ENCODE data around the gene CLSTN2. TPM values are rescaled to one million over a fixed set of nuclear protein-coding genes. Genes with fewer than 3 reads are reported as not detected.
A peak's percentile ranks its signal among the peaks of the same experiment; 100 is the strongest.

The CLSTN2 gene
- total RNA-seq, 1 donor from 2014 or later: 9.7 TPM

DNA sequence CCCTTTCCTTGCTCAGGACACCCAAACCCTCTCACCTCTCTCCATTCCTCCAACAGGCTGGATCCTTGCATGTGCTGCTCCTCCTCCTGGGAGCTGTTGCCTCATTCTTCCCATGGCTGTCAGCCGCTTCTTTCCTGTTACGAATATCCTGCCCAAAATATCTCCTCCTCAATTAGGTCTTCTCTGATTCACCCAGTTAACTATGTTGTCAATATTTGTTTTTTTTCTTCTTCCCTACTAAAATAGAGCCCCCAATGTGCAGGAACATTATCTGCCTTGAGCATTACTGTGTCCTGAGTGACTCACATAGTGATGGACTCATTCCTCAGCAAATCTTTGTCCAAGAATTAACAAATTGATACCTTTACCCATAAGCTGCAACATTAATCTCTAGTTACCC lies 357.2 kb downstream of the CLSTN2 start:
- peak; percentile 25 for DNase-seq (ENCODE audit: low read depth)
- H3K4me3 ChIP-seq (ENCODE audit: low read depth, low read length): no peak overlapping the region
- TF ChIP-seq, protein P1, sequence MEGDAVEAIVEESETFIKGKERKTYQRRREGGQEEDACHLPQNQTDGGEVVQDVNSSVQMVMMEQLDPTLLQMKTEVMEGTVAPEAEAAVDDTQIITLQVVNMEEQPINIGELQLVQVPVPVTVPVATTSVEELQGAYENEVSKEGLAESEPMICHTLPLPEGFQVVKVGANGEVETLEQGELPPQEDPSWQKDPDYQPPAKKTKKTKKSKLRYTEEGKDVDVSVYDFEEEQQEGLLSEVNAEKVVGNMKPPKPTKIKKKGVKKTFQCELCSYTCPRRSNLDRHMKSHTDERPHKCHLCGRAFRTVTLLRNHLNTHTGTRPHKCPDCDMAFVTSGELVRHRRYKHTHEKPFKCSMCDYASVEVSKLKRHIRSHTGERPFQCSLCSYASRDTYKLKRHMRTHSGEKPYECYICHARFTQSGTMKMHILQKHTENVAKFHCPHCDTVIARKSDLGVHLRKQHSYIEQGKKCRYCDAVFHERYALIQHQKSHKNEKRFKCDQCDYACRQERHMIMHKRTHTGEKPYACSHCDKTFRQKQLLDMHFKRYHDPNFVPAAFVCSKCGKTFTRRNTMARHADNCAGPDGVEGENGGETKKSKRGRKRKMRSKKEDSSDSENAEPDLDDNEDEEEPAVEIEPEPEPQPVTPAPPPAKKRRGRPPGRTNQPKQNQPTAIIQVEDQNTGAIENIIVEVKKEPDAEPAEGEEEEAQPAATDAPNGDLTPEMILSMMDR (conservative IDR thresholded peaks at IDR 0.05; ENCODE audit: low read depth, low read length): no peak

DNA sequence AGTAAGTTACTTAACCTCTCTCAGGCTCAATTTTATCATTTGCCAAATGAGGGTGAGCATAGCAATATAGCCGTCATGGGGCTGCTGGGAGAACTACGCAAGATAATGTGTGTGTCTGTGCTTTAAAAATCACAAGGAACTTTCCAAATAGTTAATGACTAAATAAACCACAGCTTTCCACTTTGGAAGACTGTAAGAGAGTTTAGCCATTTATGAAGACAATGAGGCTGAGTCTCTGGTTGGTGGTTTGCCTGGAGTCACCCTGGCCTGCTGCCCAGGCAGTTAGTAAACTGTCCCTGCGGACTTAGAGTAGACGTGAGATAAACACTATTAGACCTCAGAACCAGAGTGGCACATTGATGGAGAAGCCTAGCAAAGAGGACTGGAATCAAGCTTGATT lies 357.7 kb downstream of the CLSTN2 start:
- peak; percentile 66 for DNase-seq (ENCODE audit: low read depth)
- no peak overlapping the region for H3K4me3 ChIP-seq (ENCODE audit: low read depth, low read length)
- TF ChIP-seq, protein P1 (conservative IDR thresholded peaks at IDR 0.05; ENCODE audit: low read depth, low read length): no peak

DNA sequence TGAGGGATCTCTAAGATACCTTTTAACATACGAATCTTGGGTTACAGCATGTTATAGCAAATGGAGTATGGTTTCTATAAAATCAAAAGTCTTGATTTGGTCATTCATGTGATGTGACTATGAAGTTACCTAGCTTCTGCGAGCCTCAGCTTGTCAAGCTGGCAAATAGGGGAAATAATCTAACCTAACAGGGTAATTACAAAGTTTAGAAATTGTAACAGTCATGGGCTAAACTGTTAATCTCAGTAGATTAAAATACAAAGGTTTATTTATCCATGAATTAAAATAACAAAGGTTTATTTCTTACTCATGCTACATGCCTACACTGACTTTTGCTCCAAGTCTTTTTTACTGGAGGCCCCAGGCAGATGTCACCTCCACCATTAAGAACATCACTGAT lies 359.1 kb downstream of the CLSTN2 start:
- TF ChIP-seq, protein P1 (conservative IDR thresholded peaks at IDR 0.05; ENCODE audit: low read depth, low read length): no peak
- DNase-seq (ENCODE audit: low read depth): no peak
- H3K4me3 ChIP-seq (ENCODE audit: low read depth, low read length): no peak overlapping the region

DNA sequence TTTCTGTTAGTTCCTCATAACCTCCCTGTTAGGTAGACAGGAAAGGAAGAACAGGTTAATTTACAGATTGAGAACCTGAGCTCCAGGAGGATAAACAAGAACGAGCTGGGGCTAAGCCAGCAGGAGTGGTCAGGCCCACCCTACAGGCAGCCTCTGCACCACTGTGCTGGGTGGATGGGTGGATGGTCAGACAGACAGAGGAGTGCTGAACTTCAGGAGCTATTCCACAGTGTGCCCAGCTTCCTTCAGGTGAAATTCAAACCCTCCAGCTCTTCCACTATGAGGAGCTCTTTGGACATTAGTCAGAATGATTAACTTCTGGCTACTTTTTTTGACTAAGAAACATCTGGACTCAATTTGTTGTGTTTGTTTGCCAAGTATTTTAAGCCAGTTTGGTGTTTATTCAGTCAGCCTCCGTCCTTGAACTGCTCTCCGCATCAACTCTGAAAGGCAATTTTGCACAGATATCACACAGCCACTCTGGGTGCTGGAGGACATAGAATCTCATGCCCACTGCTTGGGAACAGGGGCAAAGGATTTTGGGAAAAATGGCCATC lies 361.9 kb downstream of the CLSTN2 start:
- no peak overlapping the region for H3K4me3 ChIP-seq (ENCODE audit: low read depth, low read length)
- TF ChIP-seq, protein P1 (conservative IDR thresholded peaks at IDR 0.05; ENCODE audit: low read depth, low read length): no peak
- no peak for DNase-seq (ENCODE audit: low read depth)

DNA sequence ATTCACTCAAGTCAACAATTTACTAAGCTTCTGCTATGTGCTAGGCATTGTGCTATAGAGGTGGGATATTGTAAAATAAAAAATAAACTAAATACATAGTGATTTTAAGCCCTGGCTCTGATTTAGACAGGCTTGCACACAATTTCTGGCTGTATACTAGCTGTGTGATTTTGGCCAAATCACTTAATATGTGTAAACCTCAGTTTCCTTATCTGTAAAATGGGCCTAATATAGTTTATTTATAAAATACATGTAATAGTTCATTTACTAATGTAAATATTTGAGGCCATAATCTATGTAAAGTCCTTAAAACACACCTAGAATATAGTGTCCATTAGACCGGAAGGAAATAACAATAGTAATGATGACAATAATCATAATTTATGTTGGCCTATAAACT lies 363.1 kb downstream of the CLSTN2 start:
- H3K4me3 ChIP-seq (ENCODE audit: low read depth, low read length): no peak overlapping the region
- no peak for DNase-seq (ENCODE audit: low read depth)
- TF ChIP-seq, protein P1 (conservative IDR thresholded peaks at IDR 0.05; ENCODE audit: low read depth, low read length): no peak

DNA sequence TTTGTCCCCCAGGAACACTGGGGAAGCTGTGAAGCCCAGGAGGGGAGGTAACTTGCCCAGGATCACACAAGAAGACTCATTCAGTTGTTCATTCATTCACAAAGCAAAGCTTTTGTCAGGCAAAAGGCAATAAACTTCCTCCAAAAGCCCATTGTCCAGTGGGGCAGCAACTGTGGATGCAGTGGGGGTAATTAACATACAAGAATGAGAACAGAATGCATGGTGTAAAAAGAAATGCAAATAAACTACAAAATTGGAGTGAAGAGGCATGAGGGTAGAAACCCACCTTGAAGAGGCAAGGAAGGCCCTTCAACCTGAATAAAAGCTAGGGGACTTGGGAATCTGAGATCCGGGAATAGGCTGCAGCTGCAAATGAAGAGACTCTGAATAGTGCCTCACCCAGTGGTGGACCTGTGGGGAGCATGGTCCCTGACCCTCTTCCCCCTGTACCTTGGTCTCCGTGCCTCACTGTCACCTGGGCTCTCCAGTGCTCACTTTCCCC lies 363.6 kb downstream of the CLSTN2 start:
- H3K4me3 ChIP-seq (ENCODE audit: low read depth, low read length): no peak overlapping the region
- TF ChIP-seq, protein P1 (conservative IDR thresholded peaks at IDR 0.05; ENCODE audit: low read depth, low read length): no peak
- no peak for DNase-seq (ENCODE audit: low read depth)

DNA sequence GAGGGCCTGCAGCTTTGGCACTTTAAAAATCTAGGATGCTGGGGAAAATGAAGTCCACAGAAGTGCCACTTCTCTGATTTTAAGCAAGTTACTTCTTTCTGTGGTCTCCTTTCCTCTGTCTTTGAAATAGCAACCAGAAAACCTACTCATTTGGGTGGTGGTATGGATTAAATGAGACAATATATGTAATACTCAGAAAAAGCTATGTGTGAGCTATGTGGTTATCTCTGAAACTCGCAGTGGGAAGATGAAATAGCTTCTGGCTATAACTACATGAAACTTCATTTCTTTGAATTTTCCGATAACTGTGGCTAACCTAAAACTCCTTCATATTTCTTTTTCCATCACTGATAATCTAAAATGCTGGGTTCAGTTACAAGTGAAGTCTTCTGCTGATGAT lies 368.9 kb downstream of the CLSTN2 start:
- TF ChIP-seq, protein P1 (conservative IDR thresholded peaks at IDR 0.05; ENCODE audit: low read depth, low read length): no peak
- no peak overlapping the region for H3K4me3 ChIP-seq (ENCODE audit: low read depth, low read length)
- DNase-seq (ENCODE audit: low read depth): no peak
